ENCODE data around the gene GNPDA1.

GNPDA1 gene

DNA sequence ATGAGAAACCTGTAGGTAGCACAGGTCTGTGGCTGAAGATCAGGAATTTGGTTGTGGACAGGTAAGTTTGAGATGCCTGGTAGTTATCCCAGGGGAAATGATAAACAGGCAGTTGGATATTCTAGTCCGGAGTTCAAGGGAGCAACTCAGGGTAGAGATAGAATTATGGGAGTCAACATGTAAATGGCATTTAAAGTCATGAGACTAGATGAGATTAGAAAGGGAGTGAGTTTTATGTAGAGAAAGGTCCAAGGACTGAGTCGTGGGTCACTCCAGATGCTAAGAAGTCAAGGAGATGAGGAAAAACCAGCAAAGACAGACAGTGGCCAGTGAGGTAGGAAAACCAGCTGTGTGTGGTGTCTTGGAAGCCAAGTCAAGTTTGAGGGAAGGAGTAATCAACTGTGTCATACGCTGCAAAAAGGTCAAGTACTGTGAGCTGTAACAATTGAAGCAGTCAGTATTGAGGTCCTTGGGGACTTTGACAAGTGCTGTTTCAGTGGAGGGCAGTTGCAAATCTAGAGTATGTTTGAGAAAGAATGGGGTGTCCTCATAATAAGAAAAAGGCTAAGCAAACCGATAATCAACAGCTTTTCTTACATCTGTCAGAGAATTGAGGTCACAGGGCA, 18.2 kb downstream of the GNPDA1 start:
- DNase-seq (ENCODE audit: low read depth in 2 of 2): no peak

DNA sequence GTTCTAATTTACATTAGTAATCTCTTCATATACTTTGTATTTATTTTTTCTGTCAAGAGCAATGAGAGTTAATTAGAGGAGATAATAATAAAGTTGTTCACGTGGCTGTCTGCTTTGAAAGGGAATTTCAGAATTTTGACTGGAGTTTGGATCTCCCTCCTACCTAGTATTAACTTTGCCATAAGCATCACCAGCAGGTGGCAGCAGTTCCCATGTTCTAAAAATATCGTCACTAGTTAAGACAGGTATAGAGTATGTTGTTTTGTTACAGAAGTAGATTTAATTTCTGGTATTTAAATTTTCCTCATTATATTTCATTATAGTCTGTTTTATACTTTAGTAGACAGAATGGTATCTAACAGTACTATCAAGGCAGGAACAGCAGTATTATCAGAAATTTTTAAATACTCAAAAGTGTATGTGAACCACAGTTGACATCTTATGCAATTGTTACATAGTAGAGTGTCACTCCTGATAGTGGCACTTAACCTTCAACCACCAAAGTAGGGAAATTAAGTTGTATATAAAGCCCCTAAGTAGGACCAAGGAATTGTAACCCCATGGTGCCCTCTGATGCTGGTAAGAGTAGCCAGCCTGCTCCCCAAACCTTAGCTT, 20.4 kb downstream of the GNPDA1 start:
- peak; percentile 48 to 76 for DNase-seq (ENCODE audit: low read depth in 2 of 2)

DNA sequence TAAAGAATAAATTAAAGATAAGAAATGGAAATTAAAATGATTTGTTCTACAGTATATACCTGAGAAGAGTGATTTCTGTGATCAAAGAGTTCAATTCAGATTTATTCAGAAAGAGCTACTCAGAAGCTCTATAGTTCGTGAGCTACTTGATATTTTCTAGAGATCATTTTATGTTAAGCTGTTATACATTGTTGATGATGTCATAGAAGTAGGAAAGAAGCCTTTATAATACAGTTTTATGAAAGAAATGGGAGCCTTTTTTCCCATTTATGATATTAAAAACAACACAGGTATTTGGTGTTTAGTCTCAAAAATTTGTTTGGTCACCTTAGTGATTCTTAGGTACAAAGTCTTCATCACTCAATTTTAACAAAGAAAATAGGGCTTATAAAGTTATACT, 23.1 kb downstream of the GNPDA1 start:
- no peak for DNase-seq (ENCODE audit: low read depth in 2 of 2)

DNA sequence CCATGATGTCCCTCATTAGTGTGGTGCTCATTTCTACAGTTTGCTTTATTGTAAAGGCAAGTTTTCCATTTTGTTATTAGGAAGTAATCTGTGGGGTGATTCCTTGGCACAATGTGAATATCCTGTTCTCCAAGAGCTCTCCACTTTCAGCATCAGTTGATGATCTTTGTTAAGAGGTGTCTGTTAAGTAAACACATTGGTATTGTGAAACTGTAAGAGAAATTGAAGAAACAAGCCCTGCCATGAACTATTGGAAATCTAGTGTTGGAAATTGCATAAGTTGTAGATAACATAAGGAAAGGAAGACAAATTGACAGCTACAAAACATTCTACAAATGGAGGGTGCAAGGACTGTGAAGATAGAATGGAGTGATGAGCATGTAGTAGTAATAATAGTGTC, 26.8 kb downstream of the GNPDA1 start:
- no peak for DNase-seq (ENCODE audit: low read depth in 2 of 2)

DNA sequence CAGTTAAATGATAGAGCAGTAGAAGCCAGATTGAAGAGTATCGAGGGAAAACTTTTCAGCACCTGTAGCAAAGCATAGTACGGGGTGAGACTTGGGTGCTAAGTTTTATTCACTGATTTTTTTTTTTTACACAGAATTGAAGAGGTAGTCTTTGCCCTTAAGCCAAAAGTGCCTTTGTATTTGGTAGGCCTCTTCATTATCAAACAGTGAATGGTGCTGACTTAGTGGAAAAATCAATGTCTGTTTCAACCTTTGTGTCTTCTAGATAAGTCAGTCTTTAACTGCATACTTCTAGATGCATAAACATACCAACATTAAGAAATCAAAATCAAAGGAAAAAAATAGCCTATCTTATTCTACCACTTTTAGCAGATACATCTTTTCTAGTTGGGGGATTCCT, 30.2 kb downstream of the GNPDA1 start:
- no peak for DNase-seq (ENCODE audit: low read depth in 2 of 2)

DNA sequence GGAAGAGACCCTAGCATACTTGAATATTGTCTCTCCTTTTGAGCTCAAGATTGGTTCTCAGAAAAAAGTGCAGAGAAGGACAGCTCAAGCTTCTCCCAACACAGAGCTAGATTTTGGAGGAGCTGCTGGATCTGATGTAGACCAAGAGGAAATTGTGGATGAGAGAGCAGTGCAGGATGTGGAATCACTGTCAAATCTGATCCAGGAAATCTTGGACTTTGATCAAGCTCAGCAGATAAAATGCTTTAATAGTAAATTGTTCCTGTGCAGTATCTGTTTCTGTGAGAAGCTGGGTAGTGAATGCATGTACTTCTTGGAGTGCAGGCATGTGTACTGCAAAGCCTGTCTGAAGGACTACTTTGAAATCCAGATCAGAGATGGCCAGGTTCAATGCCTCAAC, 34.4 kb downstream of the GNPDA1 start:
- no peak for DNase-seq (ENCODE audit: low read depth in 2 of 2)

DNA sequence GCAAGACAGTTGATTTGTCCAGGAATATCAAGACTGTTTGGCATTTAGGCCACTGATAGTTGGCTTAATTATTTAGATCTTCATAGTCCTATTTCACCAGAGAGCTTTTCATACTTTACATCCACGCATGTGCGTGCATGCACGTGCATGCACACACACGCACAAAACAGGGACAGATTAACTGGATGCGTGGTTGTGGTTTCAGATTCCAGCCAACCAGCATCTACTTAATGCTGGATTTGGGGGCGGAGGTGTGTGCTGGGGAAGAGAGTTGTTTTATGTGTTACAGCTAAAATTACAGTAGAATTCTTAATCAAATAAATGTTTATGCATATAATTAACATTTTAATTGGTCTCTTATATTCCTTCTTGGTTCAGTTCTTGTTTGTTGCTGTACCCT, 36.7 kb downstream of the GNPDA1 start:
- no peak for DNase-seq (ENCODE audit: low read depth in 2 of 2)

DNA sequence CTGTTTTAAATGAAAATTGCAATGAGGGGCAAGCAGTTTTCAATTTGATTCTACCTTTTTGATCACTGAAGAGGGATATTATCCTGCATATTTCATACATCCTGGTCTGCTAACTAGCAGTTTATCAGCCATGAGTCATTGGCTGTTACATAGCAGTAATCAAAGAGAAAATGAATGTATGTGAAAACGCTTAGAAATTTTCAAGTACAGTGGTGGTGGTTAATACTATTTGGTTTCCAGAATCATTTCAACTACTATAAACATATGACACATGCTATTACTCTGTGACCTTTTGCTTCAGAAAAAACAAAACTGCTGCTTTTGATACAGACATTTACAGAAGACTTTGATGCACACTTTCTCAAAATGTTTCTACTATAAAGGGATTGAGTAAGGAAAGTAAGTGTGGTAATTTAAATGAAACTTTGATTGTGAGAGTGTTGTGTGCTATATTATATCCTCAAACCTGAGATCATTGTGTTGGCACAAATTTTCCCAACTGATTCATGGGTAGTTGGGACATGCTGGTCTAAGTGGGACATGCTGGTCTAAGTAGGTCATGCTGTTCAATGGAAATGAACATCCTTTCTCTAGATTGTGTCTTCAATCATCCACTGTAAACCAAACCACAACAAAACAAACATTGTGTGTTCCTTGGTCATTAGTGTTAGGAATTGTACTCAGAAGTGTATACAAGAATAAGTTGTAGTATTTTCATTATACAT, 38.8 kb downstream of the GNPDA1 start:
- DNase-seq (ENCODE audit: low read depth in 2 of 2): no peak

DNA sequence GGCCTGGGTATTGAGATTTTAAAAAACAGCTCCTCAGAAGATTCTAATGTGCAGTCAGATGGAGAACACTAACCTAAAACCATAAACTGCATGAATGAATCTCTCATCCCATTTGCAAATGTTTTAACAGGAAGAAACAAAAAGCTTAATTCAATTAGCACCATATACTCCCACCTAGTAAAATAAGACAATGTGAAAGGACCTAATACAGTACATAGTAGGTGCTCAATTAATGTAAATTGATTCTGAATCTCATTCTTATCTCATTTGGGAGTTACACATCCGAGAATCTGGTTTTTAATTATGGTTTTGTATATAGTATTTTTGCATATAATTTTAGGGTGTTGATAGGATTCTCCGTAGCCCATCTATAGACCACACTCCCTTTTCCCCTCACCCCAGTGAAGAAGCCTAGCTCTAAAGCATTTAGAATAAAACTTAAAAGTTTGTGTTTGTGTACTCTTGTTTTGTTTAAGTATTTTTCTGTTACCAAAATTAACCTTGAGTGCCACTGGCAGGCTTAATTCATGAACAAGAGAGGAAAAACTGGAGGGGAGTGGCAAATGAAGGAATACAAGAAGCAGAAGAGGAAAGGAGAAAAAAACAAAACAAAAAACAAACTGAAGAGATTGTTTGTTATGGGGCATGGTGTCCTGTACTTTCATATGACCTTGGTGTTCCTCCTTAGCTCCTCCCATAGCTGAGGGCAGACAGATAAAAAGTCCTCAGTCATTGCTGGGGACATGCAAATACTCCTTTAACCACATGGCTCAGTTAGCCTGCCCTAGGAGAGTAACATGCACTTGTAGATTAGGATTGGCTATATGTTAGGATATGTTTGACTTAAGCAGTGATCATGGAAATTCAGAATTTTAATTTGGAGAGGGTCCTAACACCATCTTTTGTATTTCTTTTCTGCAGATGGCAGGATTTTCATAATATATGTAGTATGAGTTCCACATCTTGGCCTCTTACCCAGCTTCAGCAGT, 42.8 kb downstream of the GNPDA1 start:
- DNase-seq (ENCODE audit: low read depth in 2 of 2): no peak

DNA sequence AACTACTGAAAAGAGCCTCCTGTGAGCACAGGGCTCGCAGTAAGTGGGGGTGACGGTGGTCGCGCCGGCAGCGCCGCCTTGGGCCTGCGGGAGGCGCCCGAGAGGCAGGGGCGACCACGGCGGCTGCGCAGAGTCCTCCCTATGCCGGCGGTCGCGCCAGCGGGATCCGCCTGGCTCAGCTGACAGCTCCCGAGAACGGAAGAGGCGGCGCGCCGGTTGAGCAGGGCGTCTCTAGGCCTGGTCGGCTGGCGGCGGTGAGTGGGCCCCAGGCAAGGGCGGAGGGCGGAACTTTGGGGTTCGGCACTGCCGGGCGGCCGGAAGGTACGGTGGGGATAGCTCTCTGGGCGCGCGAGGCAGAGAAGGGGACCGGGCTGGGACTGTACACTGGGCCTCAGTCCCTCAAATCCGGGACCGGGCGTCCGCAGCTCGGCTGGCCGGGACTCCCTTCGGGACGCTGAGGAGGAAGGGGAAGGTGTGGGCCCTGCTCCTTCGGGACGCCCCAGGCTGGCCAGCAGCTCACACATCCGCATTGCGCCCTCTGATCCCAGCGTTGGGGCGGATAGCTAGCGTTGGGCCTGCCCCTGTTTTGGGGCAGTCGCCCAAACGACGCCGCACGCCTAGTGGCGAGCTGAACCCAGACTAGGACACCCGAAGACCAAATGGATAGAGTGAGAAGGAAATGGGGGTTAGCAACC, 43.8 kb downstream of the GNPDA1 start, which contains the start of gene RNF14:
TSS of gene RNF14 (plus strand) at position 192 of the 695 bp plus-strand sequence. CDS start 4,484 bp downstream, outside the sequence.
- peak; percentile 80 to 81 for DNase-seq (ENCODE audit: low read depth in 2 of 2)

DNA sequence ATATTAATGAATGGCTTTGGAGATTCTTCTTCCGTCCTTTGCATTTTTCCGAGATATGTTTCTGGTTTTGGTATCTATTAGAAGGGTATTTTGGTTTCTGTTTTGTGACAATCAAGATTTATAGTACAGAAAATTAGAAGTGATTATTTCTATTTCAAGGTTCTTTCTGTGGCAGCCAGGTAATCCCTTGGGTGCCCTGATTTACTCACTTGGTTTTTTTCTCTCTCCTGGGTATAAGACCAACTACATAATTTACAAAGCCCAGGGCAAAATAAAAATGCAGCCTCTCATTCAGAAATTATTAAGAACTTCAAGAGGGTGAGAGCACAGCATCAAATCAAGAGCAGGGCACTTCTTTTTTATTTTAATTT, 45.9 kb downstream of the GNPDA1 start:
- no peak for DNase-seq (ENCODE audit: low read depth in 2 of 2)

DNA sequence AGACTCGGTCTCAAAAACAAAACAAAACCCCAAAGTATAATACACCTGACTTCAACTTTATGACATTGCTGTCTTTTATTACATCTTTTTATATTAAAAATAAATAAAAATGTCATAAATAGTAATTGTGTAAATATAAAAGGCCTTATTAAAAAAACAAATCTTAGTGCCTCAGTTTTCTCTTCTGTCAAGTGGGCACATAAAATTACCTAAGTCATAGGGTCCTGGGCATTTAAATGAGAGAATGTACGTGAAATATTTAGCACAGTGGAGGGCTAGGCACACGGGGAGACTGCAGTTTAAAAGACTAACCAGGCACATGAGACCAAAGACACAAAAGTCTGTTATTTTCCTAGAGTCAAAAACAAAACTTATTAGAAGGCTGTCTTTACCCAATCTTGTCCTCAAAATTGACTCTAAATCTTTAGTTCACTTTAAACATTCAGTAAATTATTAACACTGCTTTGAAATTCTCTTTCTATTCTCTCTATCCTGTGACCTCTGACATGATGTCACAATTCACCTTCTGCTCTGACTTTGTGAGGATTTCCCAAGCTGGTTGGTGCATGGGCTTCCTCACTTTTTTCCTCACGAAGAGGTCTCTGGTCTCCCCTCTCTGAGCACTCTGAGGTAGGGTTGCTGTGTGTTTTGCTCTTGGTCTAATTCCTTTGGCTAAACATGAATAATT, 46.4 kb downstream of the GNPDA1 start:
- DNase-seq (ENCODE audit: low read depth in 2 of 2): no peak

DNA sequence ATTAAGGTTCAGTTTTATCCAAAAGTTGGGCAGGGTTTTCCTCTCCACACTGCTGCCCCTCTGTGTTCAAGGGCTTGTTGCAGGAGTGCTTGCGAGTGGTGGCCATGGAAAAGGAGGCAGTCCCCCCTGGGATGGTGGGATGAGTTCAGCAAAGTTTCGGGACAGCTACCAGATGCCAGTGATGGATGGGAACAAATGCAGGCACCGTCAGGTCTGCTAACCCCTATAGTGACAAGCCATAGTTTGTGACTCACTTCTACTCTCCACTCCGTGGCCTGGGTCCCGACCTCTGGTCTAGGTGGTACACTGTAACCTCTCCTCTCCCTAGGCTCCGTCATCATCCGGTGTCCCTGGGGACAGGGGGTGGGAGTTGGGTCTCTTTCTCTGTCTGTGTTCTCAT, 47.8 kb downstream of the GNPDA1 start:
- no peak for DNase-seq (ENCODE audit: low read depth in 2 of 2)

DNA sequence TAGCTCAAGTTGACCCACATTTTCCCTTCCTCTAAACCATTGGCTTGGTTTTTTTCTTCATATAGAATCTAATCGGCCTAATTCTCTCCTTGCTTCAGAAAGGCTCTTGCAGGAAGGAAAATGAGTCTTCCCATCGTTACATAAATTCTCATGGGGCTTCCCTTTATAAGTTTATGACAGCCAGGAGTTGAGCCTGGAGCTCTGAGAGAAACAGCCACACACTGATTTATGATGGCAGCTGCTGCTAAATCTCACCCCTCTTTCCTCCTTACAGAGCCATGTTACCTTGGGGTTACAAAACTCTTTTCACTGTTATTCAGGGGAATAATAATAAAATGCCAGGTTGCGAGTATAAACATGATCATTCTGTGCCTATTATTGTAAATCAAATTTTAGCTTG, 49.1 kb downstream of the GNPDA1 start:
- no peak for DNase-seq (ENCODE audit: low read depth in 2 of 2)

DNA sequence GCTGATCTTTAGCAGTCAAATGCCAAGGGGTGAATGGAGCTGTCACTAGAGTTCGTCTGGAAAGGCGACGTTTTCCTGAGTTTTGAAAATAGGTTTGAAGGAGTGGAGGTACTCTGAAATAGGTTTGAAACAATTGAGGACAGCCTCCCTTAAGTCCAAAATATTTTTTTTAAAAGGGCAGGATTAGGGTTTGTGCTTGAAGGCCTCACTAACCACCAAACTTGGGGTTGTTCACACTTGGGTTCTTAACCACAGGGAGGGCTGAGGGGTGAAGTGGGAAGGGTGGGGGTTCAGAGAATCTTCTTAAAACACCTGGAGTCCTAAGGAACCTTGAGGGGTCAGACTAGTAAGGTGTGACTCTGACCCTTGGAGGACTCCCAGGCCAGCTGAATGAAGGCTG, 51.4 kb downstream of the GNPDA1 start:
- DNase-seq (ENCODE audit: low read depth in 2 of 2): no peak

DNA sequence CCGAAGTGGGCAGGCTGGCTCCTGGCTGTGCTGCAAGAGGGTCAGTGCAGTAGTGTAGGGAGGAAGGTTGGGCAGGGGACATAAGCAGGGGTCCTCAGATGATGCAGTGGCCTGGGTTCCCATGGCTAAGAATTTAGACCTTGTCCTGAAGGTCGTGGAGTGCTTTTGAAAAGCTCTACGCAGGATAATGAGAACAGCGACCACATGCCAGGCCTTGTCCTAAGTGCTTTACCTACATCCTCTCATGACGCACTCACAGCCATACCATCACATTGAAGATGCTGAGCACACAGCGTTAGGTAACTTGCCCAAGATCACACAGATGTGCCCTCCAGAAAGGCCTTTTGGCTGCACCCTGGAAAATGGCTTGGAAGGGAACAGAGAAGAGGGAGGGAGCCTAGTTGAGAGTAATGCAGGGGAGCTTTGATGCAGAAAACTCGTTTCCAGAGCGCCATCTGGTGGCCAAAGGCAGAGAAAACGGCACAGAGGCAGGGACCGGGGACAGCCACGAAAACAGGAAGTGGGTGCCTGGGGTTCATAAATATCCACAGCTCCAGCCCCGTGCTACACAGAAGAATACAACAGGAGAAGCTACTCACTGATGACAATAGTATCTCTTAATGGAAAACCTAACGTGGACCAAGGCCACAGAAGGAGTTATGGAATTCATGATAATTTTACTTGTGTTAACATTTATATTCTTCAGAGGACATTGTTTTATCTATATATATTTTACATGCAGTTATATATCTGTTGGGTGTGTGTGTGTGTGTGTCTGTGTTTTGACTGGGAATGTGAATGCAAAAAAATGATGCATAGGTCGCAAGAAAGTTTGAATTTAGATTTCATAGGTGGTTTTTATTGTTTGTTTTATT, 52.1 kb downstream of the GNPDA1 start:
- peak; percentile 73 to 74 for DNase-seq (ENCODE audit: low read depth in 2 of 2)

DNA sequence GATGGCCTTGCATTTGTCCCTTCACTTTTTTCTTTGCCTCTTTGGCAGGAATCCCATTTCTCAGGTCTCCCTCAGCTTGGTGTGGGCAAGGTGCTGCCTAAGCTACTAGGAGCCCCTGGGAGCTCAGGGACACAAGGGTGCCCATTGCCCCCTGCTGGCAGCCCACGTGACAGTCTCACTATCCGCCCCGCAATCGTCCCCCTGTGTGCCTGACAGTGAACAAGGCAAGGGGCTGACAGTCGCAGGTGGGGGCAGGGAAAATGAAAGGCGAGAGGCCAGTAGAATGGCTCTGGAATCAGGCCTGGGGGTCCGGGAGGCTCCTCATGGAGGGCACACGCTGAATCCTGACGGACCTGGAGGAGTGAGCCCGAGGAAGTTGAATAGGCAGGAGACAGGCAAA, 52.8 kb downstream of the GNPDA1 start:
- no peak for DNase-seq (ENCODE audit: low read depth in 2 of 2)

DNA sequence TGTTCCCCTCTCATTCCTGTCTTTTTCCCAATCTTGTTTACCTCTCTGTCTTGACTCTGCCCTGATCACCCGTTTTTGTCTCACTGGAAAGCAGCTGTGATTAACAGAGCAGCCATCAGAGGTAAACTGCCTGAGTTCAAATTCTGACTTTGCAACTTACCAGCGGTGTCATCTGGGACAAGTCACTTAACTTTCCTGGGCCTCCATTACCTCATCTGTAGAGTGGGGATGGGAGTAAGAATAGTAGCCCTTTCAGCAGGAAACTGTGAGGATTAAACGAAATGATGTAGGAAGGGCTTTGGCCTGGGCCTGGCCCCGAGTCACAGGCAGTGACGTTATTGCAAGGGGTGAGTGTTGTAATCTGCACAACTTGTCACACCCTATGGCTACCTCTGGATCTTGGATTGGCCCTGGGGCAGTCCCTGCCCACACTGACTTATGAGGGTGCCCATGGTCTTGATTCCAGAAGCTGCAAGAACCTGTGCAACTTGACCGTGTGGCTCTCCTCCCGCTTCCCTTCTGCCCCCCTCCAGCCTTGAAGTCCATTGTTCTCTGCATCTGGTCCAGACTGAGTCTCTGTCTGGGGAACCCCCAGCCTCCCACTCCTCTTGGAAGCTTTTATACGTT, 54.2 kb downstream of the GNPDA1 start:
- DNase-seq (ENCODE audit: low read depth in 2 of 2): no peak

DNA sequence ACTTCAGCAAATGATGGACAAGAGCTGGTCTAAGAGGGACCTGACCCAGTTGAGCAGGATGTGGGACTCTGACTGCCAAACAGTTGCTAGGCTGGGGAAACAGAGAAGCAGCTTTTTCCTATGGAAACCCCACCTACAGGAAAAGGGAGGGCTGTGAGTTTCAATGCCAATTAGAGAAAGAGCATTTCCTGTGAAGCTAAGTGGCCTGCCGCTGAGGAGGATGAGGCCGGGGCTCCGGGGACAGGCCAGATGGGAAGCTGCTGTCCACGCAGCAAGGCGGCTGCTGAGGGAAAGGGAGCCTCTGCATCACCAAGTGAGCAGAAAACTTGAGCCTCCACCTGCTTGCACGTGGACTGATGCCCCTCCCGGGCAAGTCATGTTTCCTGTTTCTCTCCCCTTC, 54.7 kb downstream of the GNPDA1 start, which contains the start of gene PCDH12:
TSS of gene PCDH12 (minus strand) at position 90 of the 400 bp plus-strand sequence. CDS start 351 bp downstream, outside the sequence.
- no peak for DNase-seq (ENCODE audit: low read depth in 2 of 2)
